BLaER1 treated with 17β-estradiol and CSF1 and Interleukin-3, amounts not matched to agents 10 nM and 100 nM (cell line): ENCODE results near the gene CMTM7.
"Not testable (repeated sequence)": the region's sequence is repeated elsewhere in the genome, so short reads cannot be mapped to it uniquely, and the experiment has no call there.

ENCODE experiments used
- H3K27ac ChIP-seq, 11 experiments: shearing (Covaris generic); formaldehyde crosslinking; 2 replicates each; pipeline ENCODE4 v1.8.1; 2022
- H3K27me3 ChIP-seq, 11 experiments: shearing (Covaris generic); formaldehyde crosslinking; 2 replicates each; pipeline ENCODE4 v1.8.1; 2022
- H3K36me3 ChIP-seq, 11 experiments: shearing (Covaris generic); formaldehyde crosslinking; 2 replicates each; pipeline ENCODE4 v1.8.1; 2022
- H3K4me1 ChIP-seq, 10 experiments: shearing (Covaris generic); formaldehyde crosslinking; 2 replicates each; pipeline ENCODE4 v1.8.1; 2022
- H3K4me2 ChIP-seq, 11 experiments: shearing (Covaris generic); formaldehyde crosslinking; 2 replicates each; pipeline ENCODE4 v1.8.1; 2022
- H3K4me3 ChIP-seq, 10 experiments: shearing (Covaris generic); formaldehyde crosslinking; 2 replicates each; pipeline ENCODE4 v1.8.1; 2022
- H3K9ac ChIP-seq, 11 experiments: shearing (Covaris generic); formaldehyde crosslinking; 2 replicates each; pipeline ENCODE4 v1.8.1; 2022
- H3K9me3 ChIP-seq, 11 experiments: shearing (Covaris generic); formaldehyde crosslinking; replicated peaks in 1 of 11; 2 replicates each; pipeline ENCODE4 v1.8.1; 2022
- H4K20me1 ChIP-seq, 11 experiments: shearing (Covaris generic); formaldehyde crosslinking; 2 replicates each; pipeline ENCODE4 v1.8.1; 2022
- Cebpa-rat ChIP-seq, 11 experiments: shearing (Covaris generic); IDR thresholded peaks; 2 replicates each; pipeline ENCODE4 v1.8.1; 2022

CMTM7 gene

GRCh38 chr3:32467333-32468070 is 75.8 kb downstream of the CMTM7 start:
- Histone ChIP-seq H3K27me3 (no peaks in the 10 kb centered on the region), H3K9ac (peak overlapping the region; percentile 35 to 70 (median 62); a peak in 20 of 22 replicates), H3K4me2 (peak overlapping the region; percentile 79 to 96 (median 92)), H4K20me1 (peaks cover 4 to 51% (median 38%) of the 10 kb centered on the region in 11 experiments; a peak in 20 of 22 replicates), H3K27ac (peak overlapping the region in 9 of 11 experiments; percentile 19 to 69 (median 47); a peak in 17 of 22 replicates), H3K4me3 (peak overlapping the region; percentile 30 to 63 (median 47)), H3K4me1 (peaks cover 52 to 63% (median 59%) of the 10 kb centered on the region in 10 experiments), H3K36me3 (peaks cover 16 to 41% (median 26%) of the 10 kb centered on the region in 11 experiments; a peak in 21 of 22 replicates), H3K9me3 (peaks cover 0 to 10% (median 5%) of the 10 kb centered on the region in 11 experiments; a peak in 8 of 22 replicates)
- no peak for TF ChIP-seq Cebpa-rat (IDR thresholded peaks at IDR 0.05)

DNA sequence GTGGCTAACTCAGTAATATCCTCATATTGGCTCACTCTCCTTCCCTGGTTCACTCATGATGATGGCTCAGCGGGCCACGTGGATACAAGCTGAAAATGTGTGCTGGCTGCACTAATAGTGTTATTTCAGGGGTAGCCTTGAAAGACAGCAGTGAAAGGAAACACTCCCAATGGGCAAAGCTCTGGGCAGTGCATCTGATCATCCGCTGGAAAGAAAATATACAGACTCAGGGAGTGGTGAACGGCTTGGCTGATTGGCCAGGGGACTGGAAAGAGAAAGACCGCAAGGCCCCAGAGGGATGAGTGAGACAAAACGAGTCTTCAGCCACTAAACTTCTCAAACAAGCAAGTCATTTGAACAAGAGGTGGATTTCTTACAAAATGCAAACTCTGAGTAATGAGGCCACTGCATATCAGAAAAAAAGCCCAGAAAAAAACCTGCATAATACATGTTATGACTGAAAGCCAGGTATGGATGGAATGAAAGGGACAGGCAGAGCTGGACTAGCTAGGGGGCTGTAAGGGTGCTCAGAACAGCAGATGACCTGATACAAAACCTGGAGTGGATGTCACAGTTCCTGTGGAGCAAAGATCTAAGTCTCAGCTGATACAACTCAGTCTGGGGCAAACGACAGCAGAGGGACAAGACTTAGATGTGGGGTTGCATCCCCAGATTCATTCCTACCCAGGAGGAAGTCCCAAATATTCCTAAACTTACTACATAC is 77.7 kb downstream of the CMTM7 start:
- H3K4me1 ChIP-seq, result peaks cover 52 to 77% (median 63%) of the 10 kb centered on the region in 10 experiments
- TF ChIP-seq Cebpa-rat (IDR thresholded peaks at IDR 0.05), result no peak
- H4K20me1 ChIP-seq, result peaks cover 4 to 55% (median 38%) of the 10 kb centered on the region in 11 experiments; a peak in 20 of 22 replicates
- peak overlapping the region in 4 of 11 experiments; percentile 24 to 68 (median 54); a peak in 2 of 22 replicates for H3K9ac ChIP-seq
- peaks cover 31 to 59% (median 41%) of the 10 kb centered on the region in 11 experiments for H3K36me3 ChIP-seq
- H3K4me3 ChIP-seq, result no peak overlapping the region
- H3K4me2 ChIP-seq, result peak overlapping the region in 10 of 11 experiments; percentile 79 to 96 (median 92); a peak in 17 of 22 replicates
- H3K27me3 ChIP-seq, result no peaks in the 10 kb centered on the region
- H3K27ac ChIP-seq, result peak overlapping the region in 2 of 11 experiments; percentile 25 to 66; a peak in 2 of 22 replicates
- peaks cover 0 to 19% (median 12%) of the 10 kb centered on the region in 11 experiments; a peak in 9 of 22 replicates for H3K9me3 ChIP-seq

GRCh38 chr3:32470362-32470761 is 78.7 kb downstream of the CMTM7 start:
- no peak for TF ChIP-seq Cebpa-rat (IDR thresholded peaks at IDR 0.05)
- Histone ChIP-seq H4K20me1 (peaks cover 4 to 55% (median 38%) of the 10 kb centered on the region in 11 experiments; a peak in 20 of 22 replicates), H3K4me1 (peaks cover 52 to 77% (median 62%) of the 10 kb centered on the region in 10 experiments), H3K36me3 (peaks cover 38 to 70% (median 50%) of the 10 kb centered on the region in 11 experiments), H3K9ac (no peak overlapping the region), H3K9me3 (peaks cover 0 to 19% (median 12%) of the 10 kb centered on the region in 11 experiments; a peak in 9 of 22 replicates), H3K27ac (no peak overlapping the region), H3K4me3 (no peak overlapping the region), H3K27me3 (no peaks in the 10 kb centered on the region), H3K4me2 (peak overlapping the region in 10 of 11 experiments; percentile 29 to 95 (median 84); a peak in 17 of 22 replicates)

- Histone ChIP-seq H3K27ac (peak overlapping the region in 3 of 11 experiments; percentile 8 to 20 (median 16); a peak in 2 of 22 replicates), H4K20me1 (peaks cover 4 to 55% (median 38%) of the 10 kb centered on the region in 11 experiments; a peak in 20 of 22 replicates), H3K9ac (no peak overlapping the region), H3K9me3 (peaks cover 0 to 19% (median 12%) of the 10 kb centered on the region in 11 experiments; a peak in 9 of 22 replicates), H3K27me3 (no peaks in the 10 kb centered on the region), H3K4me1 (peaks cover 52 to 78% (median 62%) of the 10 kb centered on the region in 10 experiments), H3K4me2 (peak overlapping the region; percentile 8 to 95 (median 54); a peak in 21 of 22 replicates), H3K36me3 (peaks cover 40 to 78% (median 58%) of the 10 kb centered on the region in 11 experiments), H3K4me3 (no peak overlapping the region)
- no peak for TF ChIP-seq Cebpa-rat (IDR thresholded peaks at IDR 0.05)
Measured at GRCh38 chr3:32471246-32471645, 79.6 kb downstream of the CMTM7 start.

GRCh38 chr3:32472151-32472550 is 80.5 kb downstream of the CMTM7 start:
- H3K4me3 ChIP-seq, result not testable (repeated sequence)

GRCh38 chr3:32474201-32474600 is 82.5 kb downstream of the CMTM7 start:
- Histone ChIP-seq H3K4me1 (peaks cover 24 to 82% (median 35%) of the 10 kb centered on the region in 10 experiments), H3K27ac (no peak overlapping the region), H3K9ac (no peak overlapping the region), H3K4me2 (peak overlapping the region in 2 of 11 experiments; percentile 66 to 77; a peak in 2 of 22 replicates), H3K9me3 (peaks cover 0 to 19% (median 12%) of the 10 kb centered on the region in 11 experiments; a peak in 10 of 22 replicates), H3K27me3 (no peaks in the 10 kb centered on the region), H3K36me3 (peaks cover 52 to 100% (median 76%) of the 10 kb centered on the region in 11 experiments), H3K4me3 (no peak overlapping the region), H4K20me1 (peaks cover 0 to 38% (median 14%) of the 10 kb centered on the region in 11 experiments; a peak in 16 of 22 replicates)
- no peak for TF ChIP-seq Cebpa-rat (IDR thresholded peaks at IDR 0.05)

More at GRCh38 chr3:32472151-32472550, 80.5 kb downstream of the CMTM7 start:
- H3K4me2 ChIP-seq, result peak overlapping the region in 3 of 11 experiments; percentile 66 to 77 (median 67); a peak in 4 of 22 replicates
- H3K9ac ChIP-seq, H3K27ac ChIP-seq, H3K27me3 ChIP-seq: not testable (repeated sequence)
- peaks cover 45 to 81% (median 56%) of the 10 kb centered on the region in 10 experiments for H3K4me1 ChIP-seq
- H3K36me3 ChIP-seq, result peaks cover 44 to 87% (median 67%) of the 10 kb centered on the region in 11 experiments
- peaks cover 4 to 51% (median 34%) of the 10 kb centered on the region in 11 experiments; a peak in 20 of 22 replicates for H4K20me1 ChIP-seq
- H3K9me3 ChIP-seq, result peaks cover 0 to 19% (median 12%) of the 10 kb centered on the region in 11 experiments; a peak in 10 of 22 replicates

- peaks cover 0 to 83% (median 9%) of the 10 kb centered on the region in 10 experiments; a peak in 15 of 20 replicates for H3K4me1 ChIP-seq
- no peaks in the 10 kb centered on the region; a peak in 3 of 22 replicates for H3K9me3 ChIP-seq
- 0 out of 22 replicates have a peak overlapping the region, but pooled peaks of 2 of the 11 experiments have one; percentile 15 to 21 for H3K4me2 ChIP-seq
- no peak overlapping the region for H3K4me3 ChIP-seq
- no peak for TF ChIP-seq Cebpa-rat (IDR thresholded peaks at IDR 0.05)
- H3K36me3 ChIP-seq, result peaks cover 55 to 94% (median 78%) of the 10 kb centered on the region in 11 experiments
- no peaks in the 10 kb centered on the region for H3K27me3 ChIP-seq
- H4K20me1 ChIP-seq, result peaks cover 0 to 10% (median 0%) of the 10 kb centered on the region in 11 experiments; a peak in 3 of 22 replicates
- H3K9ac ChIP-seq, result no peak overlapping the region
- H3K27ac ChIP-seq, result no peak overlapping the region
Measured at GRCh38 chr3:32480604-32481003, 89.0 kb downstream of the CMTM7 start.
